GM19463 (cell line): ENCODE measurements around the gene ISCA1.
"Not testable (repeated sequence)": the region's sequence is repeated elsewhere in the genome, so short reads cannot be mapped to it uniquely, and the experiment has no call there.

Source experiments
- ATAC-seq: cut with Tn5 transposase; IDR thresholded peaks from one replicate; pipeline ENCODE4 v1.9.1; 2021; ENCODE audit warnings: mild to moderate bottlenecking, moderate library complexity; ENCODE audit not compliant: unreplicated experiment

The ISCA1 gene

DNA sequence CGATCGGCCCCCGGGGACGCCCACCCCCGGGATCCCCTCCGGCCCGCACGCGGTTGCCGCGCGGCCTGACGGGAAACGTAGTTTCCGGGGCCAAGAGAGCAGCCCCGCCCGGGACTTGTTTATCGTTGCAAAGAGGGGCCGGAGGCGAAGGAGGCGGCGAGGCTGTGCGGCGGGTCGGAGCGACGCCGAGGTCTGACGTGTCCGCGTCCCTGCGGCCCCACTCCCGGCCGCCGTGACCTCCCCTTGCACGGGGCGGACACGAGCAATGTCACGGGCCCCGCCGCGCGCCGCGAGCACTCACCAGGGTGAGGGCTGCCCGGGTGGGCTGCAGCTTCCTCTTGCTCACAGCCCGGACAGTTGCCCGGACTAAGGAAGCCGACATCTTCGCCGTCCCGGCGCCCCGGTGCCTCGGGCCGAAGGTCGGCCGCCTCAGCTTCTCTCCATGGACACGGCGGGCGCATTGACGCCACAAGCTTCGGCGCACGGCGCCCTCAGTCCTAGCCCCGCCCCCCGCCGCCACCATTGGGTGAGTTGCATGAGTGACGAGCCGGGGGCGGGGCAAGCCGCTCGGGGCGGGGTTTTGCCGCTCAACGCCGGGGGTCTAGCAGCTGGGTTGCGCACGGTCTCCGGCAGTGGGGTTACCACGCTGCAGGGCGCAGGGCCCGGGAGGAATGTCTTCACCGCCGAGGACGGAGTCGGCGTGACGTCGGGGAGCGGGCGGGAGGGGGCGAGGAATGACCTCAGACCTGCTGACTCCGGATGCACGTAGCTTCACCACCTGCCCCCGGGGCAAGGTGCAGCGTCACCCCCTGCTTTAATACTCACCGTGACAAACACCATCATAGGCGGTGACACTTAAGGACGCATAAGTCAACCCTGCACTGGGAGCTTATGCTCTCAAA, at the start of gene ISCA1:
Gene ISCA1 (minus strand): TSS at position 462 of the 902 bp plus-strand sequence. CDS start 80 bp downstream, at position 382.
- ATAC-seq: peak; percentile 81

GRCh38 chr9:86330186-86330585, 47.8 kb upstream of the ISCA1 start:
- no peak for ATAC-seq

DNA sequence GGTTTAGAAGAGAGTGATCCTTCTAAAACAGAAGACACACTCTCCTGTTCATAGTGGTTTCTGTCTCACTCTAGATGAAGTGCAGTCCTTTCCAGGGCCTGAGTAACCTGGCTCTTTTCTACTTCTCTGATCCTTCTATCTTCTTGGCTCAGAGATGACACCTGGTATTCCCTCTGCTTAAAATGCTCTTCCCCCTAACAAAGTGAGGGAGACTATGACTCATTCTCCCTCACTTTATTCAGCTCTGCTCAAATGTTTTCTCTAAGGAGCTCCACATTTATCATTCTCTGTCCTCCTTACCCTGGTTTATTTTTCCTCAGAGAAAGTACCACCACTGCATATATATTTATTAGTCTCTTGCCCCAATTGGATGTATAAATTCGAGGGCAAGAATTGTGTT, 47.3 kb upstream of the ISCA1 start:
- no peak for ATAC-seq

- ATAC-seq: no peak
Observed at GRCh38 chr9:86328156-86328555, 45.8 kb upstream of the ISCA1 start.

- ATAC-seq: no peak
Observed at GRCh38 chr9:86326536-86326935, 44.2 kb upstream of the ISCA1 start.

GRCh38 chr9:86324901-86325300, 42.6 kb upstream of the ISCA1 start:
- ATAC-seq: no peak

GRCh38 chr9:86324308-86324707, 42.0 kb upstream of the ISCA1 start:
- ATAC-seq: no peak

DNA sequence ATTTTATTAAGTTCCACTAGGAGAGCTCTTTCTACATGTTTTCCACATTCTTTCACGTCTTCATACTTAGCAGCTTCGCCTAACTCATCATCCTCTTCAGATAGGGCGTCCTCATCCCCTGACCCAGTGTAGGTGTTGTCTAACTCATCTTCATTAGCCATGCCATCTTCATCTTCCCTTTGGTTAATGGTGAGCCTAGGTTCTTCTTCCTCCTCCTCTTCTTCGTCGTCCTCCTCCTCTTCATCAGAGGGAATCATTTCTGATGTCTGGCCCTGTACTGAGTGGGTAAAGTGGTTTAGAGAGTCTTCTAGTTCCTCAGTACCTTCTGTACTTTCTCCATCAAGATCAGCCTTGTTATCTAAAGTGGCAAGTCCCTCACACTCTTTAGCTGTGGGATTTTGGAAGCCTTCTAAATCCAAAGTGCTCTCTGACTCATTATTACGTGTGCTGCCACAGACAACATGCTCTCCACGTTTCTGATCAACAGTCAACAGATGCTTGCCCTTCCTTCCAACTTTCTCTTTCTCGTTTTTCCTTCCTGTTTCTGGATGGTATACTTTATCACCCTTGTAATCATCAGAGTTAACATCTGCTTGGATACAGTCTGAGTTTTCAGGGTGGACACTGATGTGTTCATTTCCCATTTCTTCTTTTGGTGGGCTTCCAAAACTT, 40.8 kb upstream of the ISCA1 start:
- no peak for ATAC-seq

DNA sequence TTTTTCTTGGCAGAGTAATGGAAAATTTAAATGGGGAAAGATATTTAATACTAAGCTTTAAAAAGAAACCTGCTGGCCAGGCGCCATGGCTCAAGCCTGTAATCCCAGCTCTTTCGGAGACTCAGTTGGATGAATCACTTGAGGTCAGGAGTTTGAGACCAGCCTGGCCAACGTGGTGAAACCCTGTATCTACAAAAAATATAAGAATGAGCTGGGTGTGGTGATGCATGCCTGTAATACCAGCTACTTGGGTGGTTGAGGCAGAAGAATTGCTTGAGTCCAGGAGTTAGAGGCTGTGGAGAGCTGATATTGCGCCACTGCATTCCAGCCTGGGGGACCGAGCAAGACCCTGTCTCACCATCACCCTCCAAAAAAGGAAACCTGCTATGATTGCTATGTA, 39.0 kb upstream of the ISCA1 start:
- no peak for ATAC-seq

GRCh38 chr9:86318187-86318586, 35.8 kb upstream of the ISCA1 start:
- no peak for ATAC-seq

- no peak for ATAC-seq
Observed at GRCh38 chr9:86315078-86315477, 32.7 kb upstream of the ISCA1 start.

DNA sequence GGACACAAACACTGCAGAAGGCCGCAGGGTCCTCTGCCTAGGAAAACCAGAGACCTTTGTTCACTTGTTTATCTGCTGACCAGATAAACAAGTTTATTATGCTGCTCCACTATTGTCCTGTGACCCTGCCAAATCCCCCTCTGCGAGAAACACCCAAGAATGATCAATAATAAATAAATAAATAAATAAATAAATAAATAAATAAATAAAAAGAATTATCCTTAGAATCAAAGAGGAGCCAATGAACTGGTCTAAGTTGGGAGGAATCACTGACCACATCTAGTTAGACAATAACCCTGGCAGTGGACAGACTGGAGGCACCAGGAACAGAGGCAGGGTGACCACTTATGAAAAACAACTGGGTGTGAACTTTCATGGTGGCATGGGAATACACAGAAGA, 30.6 kb upstream of the ISCA1 start:
- ATAC-seq: not testable (repeated sequence)

GRCh38 chr9:86308687-86309086, 26.3 kb upstream of the ISCA1 start:
- no peak for ATAC-seq

DNA sequence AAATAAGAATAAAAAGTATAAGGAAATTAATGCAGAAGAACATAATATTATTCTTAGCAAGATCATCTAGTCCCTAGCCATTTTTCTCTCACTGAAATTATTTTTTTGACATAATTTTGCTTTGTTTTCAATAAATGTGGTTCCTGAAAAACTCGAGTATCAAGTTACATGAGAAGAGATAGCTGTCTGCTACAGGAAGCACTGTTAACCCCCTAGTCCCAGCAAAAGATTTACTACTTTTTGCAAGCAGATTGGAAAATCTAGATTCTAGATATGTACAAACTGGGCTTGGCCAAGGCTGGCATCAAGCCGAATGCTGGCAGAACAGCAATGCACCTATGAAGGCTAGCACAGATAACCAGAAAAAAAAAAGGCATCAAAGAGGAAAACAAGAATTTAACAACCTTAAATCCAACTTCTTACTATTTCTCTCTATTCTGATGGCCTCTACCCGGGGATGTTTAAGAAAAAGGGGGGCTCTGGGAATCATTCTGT, 21.9 kb upstream of the ISCA1 start:
- no peak for ATAC-seq

DNA sequence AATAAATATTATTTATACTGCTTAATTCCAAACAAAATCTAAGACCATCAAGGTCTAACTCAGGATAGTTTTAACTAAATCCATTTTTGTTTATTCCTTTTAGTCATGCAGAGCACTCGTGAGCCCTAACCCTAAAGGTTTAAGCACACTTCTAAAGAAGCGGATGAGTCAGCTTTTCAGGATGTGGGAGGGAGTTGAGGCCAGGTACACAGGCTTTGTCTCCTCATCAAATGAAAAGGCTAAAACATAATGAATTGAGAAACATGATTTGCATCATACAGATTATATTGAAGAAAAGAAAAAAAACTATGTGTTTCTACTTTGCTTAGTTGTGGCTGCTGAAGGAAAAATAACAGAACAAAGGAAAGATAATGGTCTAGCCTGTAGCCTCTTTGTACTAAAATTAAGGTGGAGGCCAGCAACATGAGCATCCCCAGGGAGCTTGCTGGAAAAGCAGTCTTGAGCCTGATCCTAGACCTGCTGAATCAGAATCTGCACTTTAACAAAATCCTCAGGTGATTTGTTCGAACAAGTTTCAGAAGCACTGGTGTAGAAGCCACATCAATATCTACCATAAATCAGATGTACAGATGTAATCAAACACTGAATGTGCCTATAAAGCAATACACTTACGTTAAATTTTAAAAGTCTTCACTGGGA, 21.1 kb upstream of the ISCA1 start:
- no peak for ATAC-seq

DNA sequence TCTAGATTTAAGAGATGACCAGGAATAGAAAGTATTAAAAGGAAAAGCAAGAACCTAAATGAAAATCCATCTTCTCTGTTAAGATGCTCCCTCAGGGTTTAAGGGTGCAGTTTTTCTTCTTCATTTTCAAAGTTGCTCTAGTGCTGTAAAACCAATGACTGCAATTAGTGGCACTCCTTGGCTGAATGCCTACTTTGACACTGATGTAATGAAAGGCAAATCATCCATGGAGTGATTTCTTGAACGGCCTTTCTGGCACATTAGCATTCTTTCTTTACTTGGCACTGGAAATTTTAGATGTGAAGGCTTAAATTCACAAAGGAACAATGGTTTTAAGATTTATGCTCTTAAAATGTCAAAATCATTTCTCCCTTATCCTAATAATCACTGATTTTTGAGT, 19.3 kb upstream of the ISCA1 start:
- no peak for ATAC-seq

- ATAC-seq: no peak
Observed at GRCh38 chr9:86300701-86301100, 18.4 kb upstream of the ISCA1 start.

GRCh38 chr9:86298873-86299272, 16.5 kb upstream of the ISCA1 start:
- ATAC-seq: no peak

GRCh38 chr9:86290341-86290740, 8.0 kb upstream of the ISCA1 start:
- ATAC-seq: not testable (repeated sequence)

- no peak for ATAC-seq
Observed at GRCh38 chr9:86288499-86289198, 6.3 kb upstream of the ISCA1 start.

- no peak for ATAC-seq
Observed at GRCh38 chr9:86287013-86287412, 4.7 kb upstream of the ISCA1 start.
